NCI-H446 (cell line): ENCODE results near the gene CCDC102A.

Experiments
- DNase-seq, 2 experiments: peaks; one replicate each; lab custom pipeline; 2025; lab: John Stamatoyannopoulos, UW

Gene CCDC102A

DNA sequence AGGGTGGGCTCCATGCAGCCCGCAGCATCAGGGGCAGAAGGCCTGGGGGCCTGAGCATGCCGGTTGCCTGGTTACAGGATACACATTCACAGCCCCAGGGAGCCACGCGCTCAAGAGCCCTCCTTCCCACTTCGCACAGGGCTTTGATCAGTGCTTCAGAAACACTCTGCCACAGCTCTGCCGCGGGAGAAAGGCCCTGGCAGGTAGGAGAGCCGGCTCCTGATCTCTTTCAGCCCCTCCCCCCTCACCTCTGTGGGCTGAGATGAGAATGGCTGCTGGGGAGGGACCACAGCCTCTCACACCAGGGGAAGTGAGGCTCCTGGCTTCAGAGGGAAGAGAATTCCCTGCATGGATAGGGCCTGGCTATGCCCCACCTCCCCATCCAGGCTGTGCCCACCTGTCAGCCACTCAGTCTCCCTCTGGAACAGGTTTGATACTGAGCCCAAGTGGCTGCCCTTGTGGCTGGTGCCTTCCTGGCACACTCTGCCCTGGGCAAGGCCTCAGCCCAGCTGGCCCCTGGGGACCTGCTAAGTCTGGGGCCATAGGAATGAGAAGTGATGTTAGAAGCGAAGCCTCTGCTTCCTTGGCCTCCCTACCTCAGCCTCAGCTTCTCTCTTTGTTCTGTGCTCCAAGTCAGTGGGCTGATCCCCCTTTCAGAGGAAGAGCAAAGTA lies 58.7 kb downstream of the CCDC102A start:
- no peak for DNase-seq

DNA sequence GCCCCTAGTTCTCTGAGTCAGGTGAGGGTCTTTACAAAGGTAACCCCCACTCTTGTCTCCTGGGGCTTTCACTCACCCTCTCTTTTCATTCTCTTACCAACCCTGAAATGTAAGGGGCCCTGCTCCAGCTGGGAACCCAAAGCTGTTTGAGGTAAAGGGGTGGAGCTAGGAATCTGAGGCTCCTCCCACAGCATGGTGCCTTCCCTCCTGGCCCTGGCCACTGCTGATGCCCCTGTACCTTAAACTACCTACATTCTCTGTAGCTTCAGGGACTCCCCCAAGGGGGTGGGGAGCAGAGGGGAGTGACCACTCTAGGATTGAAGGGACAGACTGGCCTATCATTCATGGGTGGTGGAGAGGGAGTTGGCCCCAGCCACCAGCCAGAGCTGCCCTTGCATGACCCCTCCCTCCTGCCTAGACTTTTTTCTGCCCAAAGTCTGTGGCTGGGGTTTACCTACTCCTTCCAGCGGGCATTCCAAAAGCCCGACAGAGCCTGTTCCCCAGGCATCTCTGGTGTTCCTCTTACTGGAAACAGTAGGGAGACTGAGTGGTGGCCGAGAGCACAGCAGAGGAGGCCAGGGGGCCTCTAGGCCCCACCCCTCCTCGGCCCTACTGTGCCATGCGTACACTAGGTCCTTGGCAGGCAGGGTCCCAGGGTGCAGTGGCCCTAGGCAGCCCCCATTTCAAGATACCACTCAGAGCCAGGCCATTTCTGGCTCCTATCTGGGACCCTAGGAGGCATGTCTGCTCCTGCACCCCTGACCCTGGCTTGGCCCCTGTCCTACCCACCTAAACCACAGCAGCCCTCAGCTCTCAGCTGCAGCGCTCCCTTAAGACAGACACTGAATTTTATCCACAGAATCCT lies 59.6 kb downstream of the CCDC102A start:
- DNase-seq, result no peak

DNA sequence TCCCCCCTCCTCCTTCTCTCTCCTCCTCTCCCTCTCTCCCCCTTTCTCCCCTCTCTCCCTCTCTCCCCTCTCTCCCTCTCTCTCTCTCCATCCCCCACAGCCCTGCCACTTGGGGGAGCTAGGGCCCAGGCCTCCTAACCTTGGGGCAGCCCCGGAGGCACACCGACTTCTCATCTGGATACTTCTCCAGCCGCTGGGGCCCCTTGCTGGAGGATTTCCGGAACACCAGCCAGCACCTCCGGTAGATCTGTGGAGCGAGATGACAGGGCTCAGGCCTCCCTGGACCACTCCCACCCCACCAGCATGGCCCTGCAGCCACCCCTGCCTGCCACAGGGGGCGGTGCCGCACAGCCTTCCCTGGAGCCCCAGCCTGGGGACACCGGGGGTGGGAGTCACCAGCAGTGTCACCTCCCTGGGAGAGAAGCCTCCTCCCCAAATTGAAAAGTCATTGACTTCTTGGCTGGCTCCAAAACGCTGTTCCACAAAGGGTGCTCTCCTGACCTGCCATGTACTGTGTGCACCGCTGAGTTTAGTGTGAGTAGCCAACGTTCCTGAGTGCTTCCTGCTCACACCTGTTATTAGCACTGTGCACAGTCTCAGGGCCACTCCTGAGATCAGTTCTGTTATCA lies 60.5 kb downstream of the CCDC102A start:
- DNase-seq, result no peak

DNA sequence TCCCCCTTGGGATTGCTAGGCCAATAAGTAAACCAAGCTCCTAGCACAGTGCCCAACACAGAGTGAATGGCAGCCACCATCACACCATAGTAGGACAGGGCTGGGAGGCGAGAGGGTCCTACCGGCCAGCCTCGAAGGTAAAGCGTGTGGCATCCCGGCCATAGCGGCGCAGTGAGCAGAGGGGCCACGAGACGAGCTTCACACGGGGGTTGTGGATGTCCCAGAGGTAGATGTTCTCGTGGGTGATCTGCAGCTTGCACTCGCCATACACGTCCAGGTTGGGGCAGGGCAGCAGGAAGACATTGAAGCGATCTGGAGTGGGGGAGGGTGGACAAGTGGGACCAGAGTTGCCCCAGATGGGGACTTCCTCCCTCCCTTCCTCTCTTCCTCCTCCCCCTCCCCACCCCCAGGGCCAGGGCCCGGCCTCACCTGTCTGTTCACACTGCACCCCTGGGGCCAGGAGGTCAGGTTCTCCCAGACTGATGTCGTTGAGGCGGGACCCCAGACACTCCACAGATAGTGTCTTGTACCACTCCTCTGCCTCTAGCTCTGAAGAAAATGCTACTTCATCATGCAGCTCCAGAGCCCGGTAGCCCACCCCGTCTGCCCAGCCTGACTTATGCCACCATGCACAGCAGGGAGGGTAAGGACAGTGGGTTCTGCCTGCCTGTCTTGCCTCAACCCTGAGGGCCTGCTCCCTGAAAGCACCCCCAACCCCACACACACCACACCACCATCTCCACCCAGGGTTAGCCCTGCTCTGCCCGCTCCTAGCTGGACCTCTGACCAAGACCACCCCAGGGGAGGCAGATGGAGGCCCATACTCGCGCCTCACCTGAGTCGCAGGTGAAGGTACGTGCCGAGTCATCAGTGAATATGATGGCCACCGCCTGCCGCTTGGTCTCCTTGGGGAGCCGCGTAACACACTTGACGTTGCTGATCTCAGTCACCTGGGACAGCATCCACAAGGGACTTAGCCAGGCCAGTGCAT lies 61.4 kb downstream of the CCDC102A start:
- no peak for DNase-seq

DNA sequence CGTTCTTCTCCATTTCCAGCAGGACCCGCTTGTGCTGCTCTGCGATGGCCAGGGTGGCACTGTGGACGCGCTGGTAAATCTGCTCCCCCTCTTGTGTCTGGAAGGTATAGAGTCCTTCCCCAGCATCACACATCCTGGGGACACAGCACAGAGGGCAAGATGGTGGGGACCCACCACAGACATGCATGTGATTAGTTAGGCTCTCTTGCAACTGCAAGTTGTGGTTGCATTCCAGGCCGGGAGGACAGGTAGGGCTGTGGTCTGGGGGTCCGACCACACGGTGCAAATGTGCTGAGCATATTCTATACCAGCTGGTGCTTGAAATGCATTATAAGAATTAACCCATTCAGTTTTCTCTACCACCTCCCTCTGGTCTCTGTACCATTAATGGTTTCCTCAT lies 62.5 kb downstream of the CCDC102A start:
- DNase-seq, result no peak

DNA sequence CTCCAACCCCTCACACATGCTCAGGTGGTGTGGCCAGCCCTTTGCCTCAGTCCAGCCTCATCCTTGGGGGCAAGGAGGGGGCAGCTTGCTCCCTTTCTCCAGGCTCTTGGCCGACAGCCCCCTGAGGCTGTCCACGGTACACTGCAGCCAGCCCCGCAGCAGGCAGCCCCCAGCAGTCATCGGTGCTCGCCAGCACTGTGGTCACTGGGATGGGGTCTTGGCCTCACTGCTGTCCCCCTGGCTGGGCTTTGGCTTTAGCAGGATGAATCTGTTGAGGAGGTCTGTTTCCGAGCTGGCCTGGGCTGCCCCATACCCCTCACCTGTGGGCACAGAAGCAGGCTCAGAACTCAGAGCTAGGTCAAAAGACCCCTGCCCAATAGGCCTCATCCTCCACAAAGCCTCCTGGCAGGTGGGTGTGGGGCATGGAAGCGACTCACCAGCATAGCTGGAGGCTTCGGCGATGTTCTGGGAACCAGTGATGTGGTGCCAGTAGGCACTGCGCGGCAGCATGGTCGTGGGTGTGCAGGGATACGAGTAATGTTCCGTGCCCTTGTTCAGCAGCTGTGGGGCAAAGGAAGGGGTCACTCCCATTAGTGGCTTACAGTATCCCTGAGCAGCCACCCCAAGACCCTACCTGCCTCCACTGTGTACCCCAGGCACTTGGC lies 63.1 kb downstream of the CCDC102A start:
- DNase-seq, result no peak

DNA sequence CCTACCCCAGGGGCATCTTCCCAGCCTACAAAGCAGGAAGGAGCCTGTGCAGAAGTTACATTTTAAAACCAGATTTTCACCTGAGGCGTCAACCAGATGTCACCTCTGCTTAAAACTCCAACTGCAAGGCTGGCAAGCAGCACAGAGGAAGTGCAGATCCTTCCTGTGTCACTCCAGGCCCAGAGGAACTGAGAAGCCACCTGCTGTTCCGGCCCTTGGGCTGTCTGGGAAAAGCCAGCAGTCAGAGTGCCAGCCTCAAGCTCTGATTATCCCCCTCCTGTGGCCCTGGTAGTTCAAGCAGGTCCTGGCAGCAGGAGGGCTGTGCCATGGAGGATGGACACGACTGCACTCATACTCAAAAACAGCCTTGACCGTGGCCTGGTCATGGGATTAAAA lies 63.7 kb downstream of the CCDC102A start:
- no peak for DNase-seq

DNA sequence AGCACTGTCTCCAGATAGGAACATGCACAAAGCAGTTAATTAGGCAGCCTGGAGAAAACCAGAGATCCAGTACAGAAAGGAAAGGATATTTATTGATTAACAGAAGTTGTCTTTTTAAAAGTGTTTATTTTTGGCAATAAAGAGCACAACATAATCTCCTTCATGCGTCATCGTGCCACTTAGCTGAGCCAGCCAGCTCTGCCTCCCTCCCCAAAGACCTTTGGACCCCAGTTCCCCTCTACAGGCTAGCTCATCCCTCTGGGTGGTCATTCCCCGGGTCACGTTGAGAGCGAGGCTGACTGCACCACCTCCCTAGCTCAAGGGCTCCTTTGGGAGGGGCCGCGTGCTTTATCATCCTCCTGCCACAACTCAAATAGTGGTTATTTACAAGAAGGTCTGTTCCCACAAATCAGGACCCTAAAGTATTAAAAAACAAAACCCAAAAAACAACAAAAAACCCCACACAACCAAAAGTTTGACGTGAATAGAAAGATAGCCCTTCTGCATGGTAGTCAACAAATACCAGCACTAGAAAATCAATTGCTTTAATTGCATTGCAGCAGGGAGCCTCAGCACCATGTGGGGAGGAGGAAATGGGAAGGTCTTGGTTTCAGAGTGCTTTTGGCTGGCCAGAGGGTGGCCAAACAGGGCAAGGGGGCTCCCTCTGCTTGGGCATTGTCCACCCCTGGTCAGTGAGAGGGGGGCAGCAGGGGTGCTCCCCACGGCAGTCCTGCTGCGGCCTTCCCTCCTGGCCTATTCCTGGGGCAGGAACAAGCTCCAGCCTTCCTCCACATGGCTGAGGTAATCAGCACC lies 64.3 kb downstream of the CCDC102A start:
- no peak for DNase-seq

DNA sequence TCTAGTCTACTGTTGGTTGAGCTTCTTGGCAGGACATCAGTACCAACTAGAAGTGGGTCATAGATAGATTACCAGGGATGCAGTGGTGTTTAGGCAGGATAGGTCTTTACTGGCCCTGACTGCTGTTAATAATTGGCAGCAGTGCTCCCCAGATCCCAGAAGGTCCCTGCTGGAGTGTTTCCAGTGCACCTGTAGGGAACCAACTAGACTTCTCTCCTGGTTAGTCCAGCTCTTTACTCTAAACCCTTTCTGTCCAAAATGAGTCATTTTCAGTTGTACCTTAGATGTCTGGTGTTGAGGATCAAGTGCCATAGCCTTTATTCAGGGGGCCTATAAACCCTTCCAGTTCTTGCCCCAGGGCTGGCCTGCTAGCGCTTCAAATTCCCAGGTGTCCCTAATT lies 65.2 kb downstream of the CCDC102A start:
- DNase-seq, result no peak

DNA sequence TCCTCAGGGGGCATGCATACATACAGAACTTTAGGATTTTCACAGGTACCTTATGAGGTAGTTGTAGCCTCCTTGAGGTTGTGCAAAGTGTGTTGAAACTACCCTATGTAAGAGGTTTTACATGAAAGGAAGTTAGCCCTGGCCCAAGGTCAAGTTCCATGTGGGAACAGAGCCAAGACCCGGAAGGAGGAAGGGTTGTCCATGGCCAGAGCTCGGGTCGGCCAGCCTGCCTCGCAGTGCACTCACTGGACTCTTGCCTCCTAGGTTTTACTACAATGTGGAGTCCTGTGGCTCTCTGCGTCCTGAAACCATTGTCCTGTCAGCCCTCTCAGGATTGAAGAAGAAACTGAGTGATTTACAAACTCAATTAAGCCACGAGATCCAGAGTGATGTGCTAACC lies 65.7 kb downstream of the CCDC102A start:
- no peak for DNase-seq

DNA sequence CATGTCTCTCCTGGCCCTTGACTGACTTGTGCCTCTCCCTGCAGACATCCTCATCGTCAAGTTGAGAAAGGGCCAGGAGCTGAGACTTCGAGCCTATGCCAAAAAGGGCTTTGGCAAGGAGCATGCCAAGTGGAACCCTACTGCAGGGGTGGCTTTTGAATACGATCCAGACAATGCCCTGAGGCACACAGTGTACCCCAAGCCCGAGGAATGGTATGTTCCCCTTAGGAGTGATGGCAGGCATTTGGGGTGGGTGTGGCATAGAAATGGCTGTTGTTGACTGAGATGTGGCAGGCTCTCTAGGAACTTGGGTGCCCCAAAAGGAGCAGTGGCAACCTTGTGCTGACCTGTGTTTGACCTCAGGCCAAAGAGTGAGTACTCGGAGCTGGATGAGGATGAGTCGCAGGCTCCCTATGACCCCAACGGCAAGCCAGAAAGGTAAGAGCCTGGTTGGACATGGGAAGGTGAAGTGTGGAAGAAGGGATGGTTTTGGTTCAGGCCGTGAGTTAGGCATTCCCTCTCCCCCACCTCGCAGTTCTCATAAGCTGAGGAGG lies 66.4 kb downstream of the CCDC102A start:
- no peak for DNase-seq

DNA sequence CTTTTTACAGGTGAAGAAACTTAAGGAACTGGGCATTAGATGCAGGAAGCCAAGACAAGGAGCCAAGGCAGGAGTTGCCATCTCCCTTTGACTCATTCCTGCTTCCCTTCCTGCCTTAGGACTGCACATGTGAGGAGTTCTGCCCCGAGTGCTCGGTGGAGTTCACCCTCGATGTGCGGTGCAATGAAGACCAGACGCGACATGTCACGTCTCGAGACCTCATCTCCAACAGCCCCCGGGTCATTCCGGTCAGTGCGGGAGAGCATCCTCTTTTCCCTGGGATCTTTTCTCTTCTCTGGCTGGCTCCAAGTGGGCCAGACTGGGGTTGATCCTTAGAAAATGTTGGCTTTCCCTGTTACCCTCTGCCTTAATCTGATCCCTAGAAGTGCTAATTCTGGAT lies 67.3 kb downstream of the CCDC102A start:
- DNase-seq, result no peak

DNA sequence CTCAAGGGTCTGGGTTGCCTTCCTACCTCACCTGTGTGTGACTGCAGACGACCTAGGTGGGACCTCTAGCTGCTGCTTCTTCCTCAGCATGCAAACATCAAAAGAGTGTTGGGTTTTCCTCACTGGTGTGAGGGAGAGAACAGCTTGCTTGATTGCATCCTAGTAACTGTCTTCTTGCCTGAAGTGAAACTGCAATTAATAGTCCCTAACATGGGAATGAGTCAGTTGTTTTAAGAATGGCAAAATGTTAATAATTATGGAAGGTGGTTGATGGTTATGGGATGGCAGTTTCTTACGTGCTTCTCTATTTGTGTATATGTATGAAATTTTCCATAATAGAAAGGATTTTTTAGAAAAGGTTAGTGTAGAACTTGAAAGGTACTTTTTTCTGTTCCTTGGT lies 68.0 kb downstream of the CCDC102A start:
- no peak for DNase-seq

DNA sequence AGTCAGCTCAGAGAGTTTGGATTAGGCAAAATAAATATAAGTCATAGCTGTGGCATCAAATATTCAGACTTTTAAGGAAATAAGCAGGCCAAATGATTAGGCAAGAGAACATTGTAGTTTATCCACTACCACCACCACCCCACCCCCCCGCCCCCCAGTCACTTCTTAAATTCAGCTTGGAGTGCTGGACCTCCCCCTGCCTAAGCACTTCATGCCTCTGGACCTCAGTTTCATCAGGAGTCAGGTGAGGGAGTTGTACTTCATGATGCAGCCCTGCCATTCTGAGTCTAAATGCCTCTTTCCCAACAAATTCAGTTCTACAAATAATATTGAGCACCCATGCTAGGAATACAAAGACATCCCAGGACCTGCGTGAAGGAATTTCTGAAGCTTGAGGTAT lies 71.8 kb downstream of the CCDC102A start:
- DNase-seq, result no peak

DNA sequence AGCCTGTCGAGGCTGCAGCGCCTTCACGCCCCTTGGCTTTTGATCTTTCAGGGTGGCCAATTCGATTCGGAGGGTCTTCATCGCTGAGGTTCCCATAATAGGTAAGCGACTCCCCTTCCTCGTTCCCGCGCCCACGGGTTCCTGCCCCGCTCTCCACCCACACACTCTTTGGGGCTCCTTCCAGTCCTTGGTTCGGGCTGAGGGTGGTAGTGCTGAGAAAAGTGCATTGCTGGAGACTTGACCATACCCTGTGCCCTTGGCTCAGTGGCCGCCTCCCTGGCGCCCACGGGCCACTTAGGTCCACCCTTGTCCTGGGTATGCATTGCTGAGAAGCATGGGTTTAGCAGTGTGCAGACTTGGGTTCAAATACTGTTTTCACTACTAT lies 73.4 kb downstream of the CCDC102A start:
- DNase-seq, result no peak

DNA sequence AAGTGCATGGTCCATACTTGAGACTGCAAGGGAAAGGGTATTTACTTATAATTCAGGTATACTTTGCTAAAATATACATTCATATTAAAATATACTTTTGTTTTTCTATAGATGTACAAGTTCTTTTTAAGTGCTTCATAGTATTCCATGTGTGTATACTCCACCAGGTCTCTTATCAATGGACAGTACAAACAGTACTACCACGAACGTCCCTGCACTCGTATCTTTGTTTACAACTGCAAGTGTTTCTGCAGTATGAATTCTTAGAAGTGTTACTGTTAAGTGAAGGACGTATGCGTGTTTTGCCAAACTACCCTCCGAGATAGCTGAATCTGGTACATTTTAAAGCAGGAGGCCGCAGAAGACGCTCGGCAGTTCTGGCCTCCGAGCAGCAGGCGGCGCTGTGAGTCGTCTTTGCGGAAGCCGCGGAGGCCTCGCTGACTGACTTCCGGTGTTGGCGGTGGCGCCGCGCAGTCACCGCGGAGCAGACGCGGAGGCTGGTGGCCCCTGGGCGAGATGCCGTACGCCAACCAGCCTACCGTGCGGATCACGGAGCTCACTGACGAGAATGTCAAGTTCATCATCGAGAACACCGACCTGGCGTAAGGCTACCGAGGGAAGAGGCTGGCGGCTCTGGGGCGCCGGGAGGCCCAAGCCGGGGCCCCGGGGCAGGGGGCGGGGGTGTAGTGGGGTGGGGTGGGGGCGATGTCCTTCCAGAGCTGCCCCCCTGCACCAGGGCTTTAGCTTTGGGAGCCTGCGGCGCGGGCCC lies 74.0 kb downstream of the CCDC102A start, which contains the start of gene POLR2C:
Gene POLR2C (plus strand): TSS at position 471 of the 769 bp plus-strand sequence. CDS start 46 bp downstream, at position 517.
- peak; percentile 34 to 83 for DNase-seq
